GM23338 (cell line): ENCODE results near the gene OR4S1.

Experiments used
- CREB1 ChIP-seq: fragments of 250-450 bp; sonication (Bioruptor Pico); IDR thresholded peaks from 2 replicates; pipeline ENCODE4 v1.5.0; 2020; ENCODE audit warnings: low read depth, mild to moderate bottlenecking, moderate library complexity
- CTCF ChIP-seq, 2 experiments: fragments of 200-600 bp in 1 of 2; sonication (generic) in 1 of 2; conservative IDR thresholded peaks; 2 replicates each; pipeline versions ENCODE4 v1.5.1 to v1.6.1; 2016 to 2017; ENCODE audit warnings: antibody characterized with exemption in 2 of 2, low read depth in 2 of 2, mild to moderate bottlenecking in 2 of 2, moderate library complexity in 1 of 2
- EZH2 ChIP-seq: fragments of 200-600 bp; sonication (generic); IDR thresholded peaks from one replicate; pipeline ENCODE4 v1.8.0; 2017; ENCODE audit warnings: antibody characterized with exemption, mild to moderate bottlenecking, low read depth; ENCODE audit not compliant: unreplicated experiment
- EZH2phosphoT487 ChIP-seq: fragments of 200-600 bp; sonication (generic); IDR thresholded peaks from one replicate; pipeline ENCODE4 v1.8.1; 2018; ENCODE audit warnings: antibody characterized with exemption; ENCODE audit not compliant: unreplicated experiment
- JUNB ChIP-seq: IDR thresholded peaks from one replicate; pipeline ENCODE4 v1.6.1; 2016; ENCODE audit warnings: antibody characterized with exemption; ENCODE audit not compliant: unreplicated experiment
- NANOG ChIP-seq: IDR thresholded peaks from 2 replicates; pipeline ENCODE4 v1.6.1; 2016; ENCODE audit warnings: antibody characterized with exemption, borderline replicate concordance
- POLR2AphosphoS5 ChIP-seq: IDR thresholded peaks from 2 replicates; pipeline ENCODE4 v1.6.1; 2016; ENCODE audit warnings: antibody characterized with exemption, low read depth
- STAT1 ChIP-seq: IDR thresholded peaks from one replicate; pipeline ENCODE4 v1.6.1; 2016; ENCODE audit warnings: antibody characterized with exemption; ENCODE audit not compliant: unreplicated experiment
- ZNF114 ChIP-seq: fragments of 250-450 bp; sonication (Bioruptor Pico); IDR thresholded peaks from 2 replicates; pipeline ENCODE4 v1.5.0; 2020; ENCODE audit warnings: mild to moderate bottlenecking, moderate library complexity
- ZNF331 ChIP-seq: fragments of 250-450 bp; sonication (Bioruptor Pico); IDR thresholded peaks from 2 replicates; pipeline ENCODE4 v1.5.0; 2020; ENCODE audit warnings: low read depth, mild to moderate bottlenecking, moderate library complexity
- TF ChIP-seq, protein P1 (sequence below): IDR thresholded peaks from 2 replicates; pipeline ENCODE4 v1.6.1; 2016; ENCODE audit warnings: antibody characterized with exemption
- TF ChIP-seq, protein P2 (sequence below): IDR thresholded peaks from one replicate; pipeline ENCODE4 v1.6.1; 2018; ENCODE audit warnings: antibody characterized with exemption; ENCODE audit not compliant: unreplicated experiment
- TF ChIP-seq, protein P3 (sequence below): fragments of 250-450 bp; sonication (Bioruptor Pico); IDR thresholded peaks from 2 replicates; pipeline ENCODE4 v1.5.0; 2020; ENCODE audit warnings: mild to moderate bottlenecking, moderate library complexity

DNA sequence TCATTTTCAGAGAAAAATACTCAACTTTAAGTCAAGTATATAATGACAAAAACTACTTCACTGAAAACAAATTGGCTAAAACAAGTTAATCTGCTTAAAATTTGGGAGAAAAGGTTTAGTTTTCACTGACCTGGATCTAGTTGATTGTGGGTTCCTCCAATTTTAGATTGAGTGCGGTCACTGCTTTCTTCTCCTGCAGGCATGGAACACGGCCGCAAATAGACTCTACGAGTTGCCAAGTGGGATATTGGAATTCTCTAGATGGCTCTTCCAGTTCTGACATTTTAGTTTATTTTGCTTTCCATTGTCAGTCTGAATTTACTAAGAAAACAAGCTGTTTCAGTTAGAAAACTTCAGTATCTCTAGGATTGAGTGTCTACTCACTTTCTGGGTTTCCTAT is 48.0 kb downstream of the OR4S1 start:
- no peak for TF ChIP-seq CTCF (conservative IDR thresholded peaks at IDR 0.05; ENCODE audit: low read depth in 2 of 2)
- TF ChIP-seq JUNB = no peak
- TF ChIP-seq, protein P1, sequence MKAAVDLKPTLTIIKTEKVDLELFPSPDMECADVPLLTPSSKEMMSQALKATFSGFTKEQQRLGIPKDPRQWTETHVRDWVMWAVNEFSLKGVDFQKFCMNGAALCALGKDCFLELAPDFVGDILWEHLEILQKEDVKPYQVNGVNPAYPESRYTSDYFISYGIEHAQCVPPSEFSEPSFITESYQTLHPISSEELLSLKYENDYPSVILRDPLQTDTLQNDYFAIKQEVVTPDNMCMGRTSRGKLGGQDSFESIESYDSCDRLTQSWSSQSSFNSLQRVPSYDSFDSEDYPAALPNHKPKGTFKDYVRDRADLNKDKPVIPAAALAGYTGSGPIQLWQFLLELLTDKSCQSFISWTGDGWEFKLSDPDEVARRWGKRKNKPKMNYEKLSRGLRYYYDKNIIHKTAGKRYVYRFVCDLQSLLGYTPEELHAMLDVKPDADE = no peak
- TF ChIP-seq EZH2 = no peak
- TF ChIP-seq, protein P2, sequence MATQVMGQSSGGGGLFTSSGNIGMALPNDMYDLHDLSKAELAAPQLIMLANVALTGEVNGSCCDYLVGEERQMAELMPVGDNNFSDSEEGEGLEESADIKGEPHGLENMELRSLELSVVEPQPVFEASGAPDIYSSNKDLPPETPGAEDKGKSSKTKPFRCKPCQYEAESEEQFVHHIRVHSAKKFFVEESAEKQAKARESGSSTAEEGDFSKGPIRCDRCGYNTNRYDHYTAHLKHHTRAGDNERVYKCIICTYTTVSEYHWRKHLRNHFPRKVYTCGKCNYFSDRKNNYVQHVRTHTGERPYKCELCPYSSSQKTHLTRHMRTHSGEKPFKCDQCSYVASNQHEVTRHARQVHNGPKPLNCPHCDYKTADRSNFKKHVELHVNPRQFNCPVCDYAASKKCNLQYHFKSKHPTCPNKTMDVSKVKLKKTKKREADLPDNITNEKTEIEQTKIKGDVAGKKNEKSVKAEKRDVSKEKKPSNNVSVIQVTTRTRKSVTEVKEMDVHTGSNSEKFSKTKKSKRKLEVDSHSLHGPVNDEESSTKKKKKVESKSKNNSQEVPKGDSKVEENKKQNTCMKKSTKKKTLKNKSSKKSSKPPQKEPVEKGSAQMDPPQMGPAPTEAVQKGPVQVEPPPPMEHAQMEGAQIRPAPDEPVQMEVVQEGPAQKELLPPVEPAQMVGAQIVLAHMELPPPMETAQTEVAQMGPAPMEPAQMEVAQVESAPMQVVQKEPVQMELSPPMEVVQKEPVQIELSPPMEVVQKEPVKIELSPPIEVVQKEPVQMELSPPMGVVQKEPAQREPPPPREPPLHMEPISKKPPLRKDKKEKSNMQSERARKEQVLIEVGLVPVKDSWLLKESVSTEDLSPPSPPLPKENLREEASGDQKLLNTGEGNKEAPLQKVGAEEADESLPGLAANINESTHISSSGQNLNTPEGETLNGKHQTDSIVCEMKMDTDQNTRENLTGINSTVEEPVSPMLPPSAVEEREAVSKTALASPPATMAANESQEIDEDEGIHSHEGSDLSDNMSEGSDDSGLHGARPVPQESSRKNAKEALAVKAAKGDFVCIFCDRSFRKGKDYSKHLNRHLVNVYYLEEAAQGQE = no peak
- no peak for TF ChIP-seq STAT1
- no peak for TF ChIP-seq POLR2AphosphoS5
- TF ChIP-seq, protein P3, sequence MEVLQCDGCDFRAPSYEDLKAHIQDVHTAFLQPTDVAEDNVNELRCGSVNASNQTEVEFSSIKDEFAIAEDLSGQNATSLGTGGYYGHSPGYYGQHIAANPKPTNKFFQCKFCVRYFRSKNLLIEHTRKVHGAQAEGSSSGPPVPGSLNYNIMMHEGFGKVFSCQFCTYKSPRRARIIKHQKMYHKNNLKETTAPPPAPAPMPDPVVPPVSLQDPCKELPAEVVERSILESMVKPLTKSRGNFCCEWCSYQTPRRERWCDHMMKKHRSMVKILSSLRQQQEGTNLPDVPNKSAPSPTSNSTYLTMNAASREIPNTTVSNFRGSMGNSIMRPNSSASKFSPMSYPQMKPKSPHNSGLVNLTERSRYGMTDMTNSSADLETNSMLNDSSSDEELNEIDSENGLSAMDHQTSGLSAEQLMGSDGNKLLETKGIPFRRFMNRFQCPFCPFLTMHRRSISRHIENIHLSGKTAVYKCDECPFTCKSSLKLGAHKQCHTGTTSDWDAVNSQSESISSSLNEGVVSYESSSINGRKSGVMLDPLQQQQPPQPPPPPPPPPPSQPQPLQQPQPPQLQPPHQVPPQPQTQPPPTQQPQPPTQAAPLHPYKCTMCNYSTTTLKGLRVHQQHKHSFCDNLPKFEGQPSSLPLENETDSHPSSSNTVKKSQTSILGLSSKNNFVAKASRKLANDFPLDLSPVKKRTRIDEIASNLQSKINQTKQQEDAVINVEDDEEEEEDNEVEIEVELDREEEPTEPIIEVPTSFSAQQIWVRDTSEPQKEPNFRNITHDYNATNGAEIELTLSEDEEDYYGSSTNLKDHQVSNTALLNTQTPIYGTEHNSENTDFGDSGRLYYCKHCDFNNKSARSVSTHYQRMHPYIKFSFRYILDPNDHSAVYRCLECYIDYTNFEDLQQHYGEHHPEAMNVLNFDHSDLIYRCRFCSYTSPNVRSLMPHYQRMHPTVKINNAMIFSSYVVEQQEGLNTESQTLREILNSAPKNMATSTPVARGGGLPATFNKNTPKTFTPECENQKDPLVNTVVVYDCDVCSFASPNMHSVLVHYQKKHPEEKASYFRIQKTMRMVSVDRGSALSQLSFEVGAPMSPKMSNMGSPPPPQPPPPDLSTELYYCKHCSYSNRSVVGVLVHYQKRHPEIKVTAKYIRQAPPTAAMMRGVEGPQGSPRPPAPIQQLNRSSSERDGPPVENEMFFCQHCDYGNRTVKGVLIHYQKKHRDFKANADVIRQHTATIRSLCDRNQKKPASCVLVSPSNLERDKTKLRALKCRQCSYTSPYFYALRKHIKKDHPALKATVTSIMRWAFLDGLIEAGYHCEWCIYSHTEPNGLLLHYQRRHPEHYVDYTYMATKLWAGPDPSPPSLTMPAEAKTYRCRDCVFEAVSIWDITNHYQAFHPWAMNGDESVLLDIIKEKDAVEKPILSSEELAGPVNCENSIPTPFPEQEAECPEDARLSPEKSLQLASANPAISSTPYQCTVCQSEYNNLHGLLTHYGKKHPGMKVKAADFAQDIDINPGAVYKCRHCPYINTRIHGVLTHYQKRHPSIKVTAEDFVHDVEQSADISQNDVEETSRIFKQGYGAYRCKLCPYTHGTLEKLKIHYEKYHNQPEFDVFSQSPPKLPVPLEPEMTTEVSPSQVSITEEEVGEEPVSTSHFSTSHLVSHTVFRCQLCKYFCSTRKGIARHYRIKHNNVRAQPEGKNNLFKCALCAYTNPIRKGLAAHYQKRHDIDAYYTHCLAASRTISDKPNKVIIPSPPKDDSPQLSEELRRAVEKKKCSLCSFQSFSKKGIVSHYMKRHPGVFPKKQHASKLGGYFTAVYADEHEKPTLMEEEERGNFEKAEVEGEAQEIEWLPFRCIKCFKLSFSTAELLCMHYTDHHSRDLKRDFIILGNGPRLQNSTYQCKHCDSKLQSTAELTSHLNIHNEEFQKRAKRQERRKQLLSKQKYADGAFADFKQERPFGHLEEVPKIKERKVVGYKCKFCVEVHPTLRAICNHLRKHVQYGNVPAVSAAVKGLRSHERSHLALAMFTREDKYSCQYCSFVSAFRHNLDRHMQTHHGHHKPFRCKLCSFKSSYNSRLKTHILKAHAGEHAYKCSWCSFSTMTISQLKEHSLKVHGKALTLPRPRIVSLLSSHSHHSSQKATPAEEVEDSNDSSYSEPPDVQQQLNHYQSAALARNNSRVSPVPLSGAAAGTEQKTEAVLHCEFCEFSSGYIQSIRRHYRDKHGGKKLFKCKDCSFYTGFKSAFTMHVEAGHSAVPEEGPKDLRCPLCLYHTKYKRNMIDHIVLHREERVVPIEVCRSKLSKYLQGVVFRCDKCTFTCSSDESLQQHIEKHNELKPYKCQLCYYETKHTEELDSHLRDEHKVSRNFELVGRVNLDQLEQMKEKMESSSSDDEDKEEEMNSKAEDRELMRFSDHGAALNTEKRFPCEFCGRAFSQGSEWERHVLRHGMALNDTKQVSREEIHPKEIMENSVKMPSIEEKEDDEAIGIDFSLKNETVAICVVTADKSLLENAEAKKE = no peak
- TF ChIP-seq EZH2phosphoT487 = no peak
- TF ChIP-seq NANOG = no peak
- TF ChIP-seq CREB1 (CRISPR knock-in tag) = no peak
- no peak for TF ChIP-seq ZNF331 (CRISPR knock-in tag)
- TF ChIP-seq ZNF114 (CRISPR knock-in tag) = no peak
